ENCODE results near the gene COX14. TPM values are rescaled to one million over a fixed set of nuclear protein-coding genes. Genes with fewer than 3 reads are reported as not detected.

Gene COX14
- total and polyA plus RNA-seq, 8 donors = 16.8 to 62.0 (median 25.0) TPM

- no peak for ATAC-seq
- DNase-seq = no peak
- peaks cover 5 to 10% (median 5%) of the 10 kb centered on the region in 3 donors for H3K4me1 ChIP-seq
- intact Hi-C loops (cut with DNase I) = loop anchor here in 1 of 3 donors (10.0 kb wide), 1 partner anchor 75 kb away; no protein-coding TSS in a partner anchor
- peaks cover 8 to 54% (median 36%) of the 10 kb centered on the region in 3 donors for H3K36me3 ChIP-seq
- no peaks in the 10 kb centered on the region for H3K9me3 ChIP-seq
- no peaks in the 10 kb centered on the region for H3K27me3 ChIP-seq
- TF ChIP-seq CTCF (IDR thresholded peaks at IDR 0.05) = no peak
- no peak overlapping the region for H3K27ac ChIP-seq
- H3K4me3 ChIP-seq = no peak overlapping the region
- FAIRE-seq = no peak
- WGBS, 2 donors = 83 to 91% methylated on average over 5 of the region's 5 CpGs
These were observed 12.6 kb upstream of the COX14 start for GRCh38 chr12:50099302-50100008.

GRCh38 chr12:50100561-50100960 lies 11.5 kb upstream of the COX14 start:
- Histone ChIP-seq H3K9me3 (no peaks in the 10 kb centered on the region), H3K4me1 (peaks cover 5 to 10% (median 6%) of the 10 kb centered on the region in 3 donors), H3K27me3 (no peaks in the 10 kb centered on the region), H3K36me3 (peaks cover 8 to 43% (median 29%) of the 10 kb centered on the region in 3 donors), H3K4me3 (no peak overlapping the region), H3K27ac (no peak overlapping the region)
- DNase-seq (no peak), ATAC-seq (no peak), FAIRE-seq (no peak)
- intact Hi-C loops (cut with DNase I) = no loop called here
- TF ChIP-seq CTCF (IDR thresholded peaks at IDR 0.05) = no peak
- 81 to 85% methylated on average over 3 of the region's 3 CpGs for WGBS, 2 donors

- TF ChIP-seq CTCF (IDR thresholded peaks at IDR 0.05) = peak in 1 of 4 donors; percentile 9
- H3K27me3 ChIP-seq = no peaks in the 10 kb centered on the region
- ATAC-seq (no peak), DNase-seq (no peak), FAIRE-seq (no peak)
- 60 to 70% methylated on average over 3 of the region's 3 CpGs for WGBS, 2 donors
- intact Hi-C loops (cut with DNase I) = no loop called here
- peaks cover 3 to 32% (median 22%) of the 10 kb centered on the region in 3 donors for H3K36me3 ChIP-seq
- H3K4me3 ChIP-seq = no peak overlapping the region
- H3K27ac ChIP-seq = no peak overlapping the region
- no peaks in the 10 kb centered on the region for H3K9me3 ChIP-seq
- H3K4me1 ChIP-seq = peaks cover 5 to 10% (median 6%) of the 10 kb centered on the region in 3 donors
These were observed 10.4 kb upstream of the COX14 start for GRCh38 chr12:50101663-50102062.

- Histone ChIP-seq H3K4me3 (no peak overlapping the region), H3K27me3 (no peaks in the 10 kb centered on the region), H3K27ac (no peak overlapping the region), H3K36me3 (peaks cover 0 to 27% (median 18%) of the 10 kb centered on the region in 3 donors), H3K4me1 (peaks cover 5 to 10% (median 6%) of the 10 kb centered on the region in 3 donors), H3K9me3 (no peaks in the 10 kb centered on the region)
- ATAC-seq = no peak
- intact Hi-C loops (cut with DNase I) = no loop called here
- TF ChIP-seq CTCF (IDR thresholded peaks at IDR 0.05) = no peak
- WGBS, 2 donors = 82 to 86% methylated on average over 2 of the region's 2 CpGs
- no peak for FAIRE-seq
- no peak for DNase-seq
These were observed 9.9 kb upstream of the COX14 start for GRCh38 chr12:50102131-50102531.
